Activated naive CD4-positive, alpha-beta T cell treated with anti-CD3 and anti-CD28 coated beads, Interleukin-2, amount 50 U/mL, for 24 hours (primary cell): ENCODE data around the gene ARCN1.

Experiments used
- H3K27ac Mint-ChIP-seq: one replicate; pipeline ENCODE4 v1.8.0; 2021; ENCODE audit warnings: mild to moderate bottlenecking, mixed read lengths
- H3K27me3 Mint-ChIP-seq: one replicate; pipeline ENCODE4 v1.8.0; 2021; ENCODE audit warnings: mixed read lengths
- H3K36me3 Mint-ChIP-seq: one replicate; pipeline ENCODE4 v1.8.0; 2021; ENCODE audit warnings: mixed read lengths
- H3K4me1 Mint-ChIP-seq: one replicate; pipeline ENCODE4 v1.8.0; 2021; ENCODE audit warnings: mixed read lengths
- H3K4me3 Mint-ChIP-seq: one replicate; pipeline ENCODE4 v1.8.0; 2021; ENCODE audit warnings: mild to moderate bottlenecking, mixed read lengths
- H3K9me3 Mint-ChIP-seq: one replicate; pipeline ENCODE4 v1.8.0; 2021; ENCODE audit warnings: mixed read lengths

Gene ARCN1

GRCh38 chr11:118633319-118633690 is 61.1 kb downstream of the ARCN1 start:
- Mint-ChIP-seq H3K27me3 (no peaks in the 10 kb centered on the region), H3K27ac (no peak overlapping the region), H3K9me3 (no peaks in the 10 kb centered on the region), H3K4me3 (no peak overlapping the region), H3K4me1 (no peaks in the 10 kb centered on the region), H3K36me3 (no peaks in the 10 kb centered on the region)

DNA sequence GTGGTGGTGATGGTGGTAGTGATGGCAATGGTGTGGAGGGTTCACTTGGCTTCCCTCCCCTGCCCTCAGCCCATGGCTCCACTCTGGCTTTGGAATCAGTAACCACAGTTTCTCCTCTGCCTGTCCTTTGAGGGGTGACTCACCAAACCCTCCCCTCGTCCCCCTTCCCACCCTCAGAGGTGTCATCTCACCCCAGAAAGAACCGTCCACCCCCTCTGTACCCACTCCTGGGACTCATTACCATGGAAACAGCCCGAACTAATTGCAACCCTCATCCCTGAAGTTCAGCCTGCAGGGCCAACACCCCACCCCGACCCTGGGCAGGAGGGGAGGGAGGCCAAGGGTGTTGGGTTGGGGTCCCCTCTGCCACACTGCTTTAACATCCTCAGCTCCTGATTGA is 61.8 kb downstream of the ARCN1 start:
- no peak overlapping the region for H3K4me3 Mint-ChIP-seq
- H3K9me3 Mint-ChIP-seq, result no peaks in the 10 kb centered on the region
- no peaks in the 10 kb centered on the region for H3K4me1 Mint-ChIP-seq
- no peaks in the 10 kb centered on the region for H3K27me3 Mint-ChIP-seq
- H3K27ac Mint-ChIP-seq, result no peak overlapping the region
- no peaks in the 10 kb centered on the region for H3K36me3 Mint-ChIP-seq

- H3K9me3 Mint-ChIP-seq, result no peaks in the 10 kb centered on the region
- H3K27me3 Mint-ChIP-seq, result no peaks in the 10 kb centered on the region
- no peaks in the 10 kb centered on the region for H3K36me3 Mint-ChIP-seq
- H3K27ac Mint-ChIP-seq, result no peak overlapping the region
- H3K4me3 Mint-ChIP-seq, result peak overlapping the region; percentile 4
- H3K4me1 Mint-ChIP-seq, result no peaks in the 10 kb centered on the region
Measured at GRCh38 chr11:118634431-118635236, 62.4 kb downstream of the ARCN1 start.

GRCh38 chr11:118635237-118635591 is 63.0 kb downstream of the ARCN1 start:
- H3K27me3 Mint-ChIP-seq, result no peaks in the 10 kb centered on the region

DNA sequence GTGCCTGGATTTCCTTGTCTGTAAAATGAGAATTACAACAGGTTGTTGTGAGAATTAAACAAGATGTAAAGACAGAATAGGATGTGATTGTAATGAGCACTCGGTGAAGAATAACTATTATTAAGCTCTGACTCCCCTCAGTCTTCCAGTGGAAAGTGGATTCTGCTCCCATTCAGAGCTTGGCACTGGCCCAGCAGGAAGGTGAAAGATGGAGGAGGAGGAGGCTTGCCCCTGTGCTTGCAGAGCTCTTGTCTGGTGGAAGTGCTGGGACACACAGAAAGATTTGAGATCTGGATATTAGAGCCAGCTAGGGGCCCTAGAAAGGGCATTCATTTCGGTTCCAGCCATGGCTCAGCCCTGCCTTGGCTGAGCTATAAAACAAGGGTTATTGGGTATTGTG is 63.4 kb downstream of the ARCN1 start:
- Mint-ChIP-seq H3K27ac (no peak overlapping the region), H3K4me1 (no peaks in the 10 kb centered on the region), H3K27me3 (no peaks in the 10 kb centered on the region), H3K36me3 (no peaks in the 10 kb centered on the region), H3K9me3 (no peaks in the 10 kb centered on the region), H3K4me3 (no peak overlapping the region)

More at GRCh38 chr11:118635237-118635591, 63.0 kb downstream of the ARCN1 start:
- no peak overlapping the region for H3K4me3 Mint-ChIP-seq
- H3K9me3 Mint-ChIP-seq, result no peaks in the 10 kb centered on the region
- no peaks in the 10 kb centered on the region for H3K4me1 Mint-ChIP-seq
- no peak overlapping the region for H3K27ac Mint-ChIP-seq
- H3K36me3 Mint-ChIP-seq, result no peaks in the 10 kb centered on the region

- Mint-ChIP-seq H3K4me1 (no peaks in the 10 kb centered on the region), H3K27ac (no peak overlapping the region), H3K36me3 (no peaks in the 10 kb centered on the region), H3K27me3 (no peaks in the 10 kb centered on the region), H3K4me3 (no peak overlapping the region), H3K9me3 (no peaks in the 10 kb centered on the region)
Measured at GRCh38 chr11:118636569-118637290, 64.5 kb downstream of the ARCN1 start.

- H3K9me3 Mint-ChIP-seq, result no peaks in the 10 kb centered on the region
- no peak overlapping the region for H3K27ac Mint-ChIP-seq
- H3K36me3 Mint-ChIP-seq, result no peaks in the 10 kb centered on the region
- no peaks in the 10 kb centered on the region for H3K4me1 Mint-ChIP-seq
- no peak overlapping the region for H3K4me3 Mint-ChIP-seq
- H3K27me3 Mint-ChIP-seq, result no peaks in the 10 kb centered on the region
Measured at GRCh38 chr11:118638726-118639125, 66.5 kb downstream of the ARCN1 start.

GRCh38 chr11:118639899-118640298 is 67.7 kb downstream of the ARCN1 start:
- Mint-ChIP-seq H3K27ac (no peak overlapping the region), H3K4me1 (no peaks in the 10 kb centered on the region), H3K9me3 (no peaks in the 10 kb centered on the region), H3K27me3 (no peaks in the 10 kb centered on the region), H3K4me3 (no peak overlapping the region), H3K36me3 (no peaks in the 10 kb centered on the region)

DNA sequence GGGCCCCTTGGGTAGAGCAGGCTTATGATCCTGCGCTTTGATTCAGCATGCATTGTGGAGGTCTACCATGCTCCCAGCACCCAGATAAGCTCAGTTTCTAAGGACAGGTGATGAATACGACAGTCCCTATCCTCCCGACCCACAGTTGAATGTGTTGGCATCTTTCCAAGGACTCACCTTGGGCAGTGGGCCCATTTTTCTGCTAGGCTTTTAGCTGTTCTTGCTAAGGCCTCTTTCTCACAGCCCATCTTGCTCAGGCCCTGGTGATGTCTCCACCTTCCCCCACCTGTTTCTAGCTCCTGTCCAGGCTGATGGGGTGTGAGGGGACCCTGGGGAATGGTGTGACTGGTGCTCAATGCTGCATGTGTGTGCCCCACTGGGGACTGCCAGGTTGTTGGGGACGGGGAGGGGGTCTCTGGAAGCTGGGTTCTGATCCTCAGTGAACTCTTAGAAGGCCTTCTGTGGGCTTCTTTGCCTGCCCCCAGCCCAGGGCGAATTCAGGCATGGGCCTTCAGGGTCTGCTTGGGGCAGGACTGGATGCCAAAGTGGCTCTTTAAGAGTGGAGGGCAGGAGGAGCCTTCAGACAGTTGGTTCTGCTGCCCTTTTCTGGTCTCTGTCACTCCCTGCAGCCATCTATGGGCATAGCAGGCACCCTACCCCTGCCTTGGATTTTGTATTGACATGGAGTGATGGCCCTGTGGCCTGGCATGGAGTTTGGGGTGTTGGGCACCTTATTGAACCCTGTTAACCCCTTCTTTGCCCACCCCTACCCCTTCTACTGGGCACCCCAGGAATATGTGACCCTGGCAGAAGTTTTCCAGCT is 68.3 kb downstream of the ARCN1 start:
- no peaks in the 10 kb centered on the region for H3K9me3 Mint-ChIP-seq
- H3K4me1 Mint-ChIP-seq, result no peaks in the 10 kb centered on the region
- no peak overlapping the region for H3K27ac Mint-ChIP-seq
- H3K4me3 Mint-ChIP-seq, result no peak overlapping the region
- H3K27me3 Mint-ChIP-seq, result no peaks in the 10 kb centered on the region
- no peaks in the 10 kb centered on the region for H3K36me3 Mint-ChIP-seq

GRCh38 chr11:118641397-118642019 is 69.3 kb downstream of the ARCN1 start:
- no peaks in the 10 kb centered on the region for H3K27me3 Mint-ChIP-seq
- H3K9me3 Mint-ChIP-seq, result no peaks in the 10 kb centered on the region
- H3K4me1 Mint-ChIP-seq, result no peaks in the 10 kb centered on the region
- H3K27ac Mint-ChIP-seq, result no peak overlapping the region
- H3K4me3 Mint-ChIP-seq, result no peak overlapping the region
- H3K36me3 Mint-ChIP-seq, result peaks cover 2% of the 10 kb centered on the region

- H3K4me1 Mint-ChIP-seq, result no peaks in the 10 kb centered on the region
- no peaks in the 10 kb centered on the region for H3K27me3 Mint-ChIP-seq
- H3K4me3 Mint-ChIP-seq, result no peak overlapping the region
- no peak overlapping the region for H3K27ac Mint-ChIP-seq
- H3K36me3 Mint-ChIP-seq, result peaks cover 2% of the 10 kb centered on the region
- H3K9me3 Mint-ChIP-seq, result no peaks in the 10 kb centered on the region
Measured at GRCh38 chr11:118643142-118643994, 71.2 kb downstream of the ARCN1 start.

DNA sequence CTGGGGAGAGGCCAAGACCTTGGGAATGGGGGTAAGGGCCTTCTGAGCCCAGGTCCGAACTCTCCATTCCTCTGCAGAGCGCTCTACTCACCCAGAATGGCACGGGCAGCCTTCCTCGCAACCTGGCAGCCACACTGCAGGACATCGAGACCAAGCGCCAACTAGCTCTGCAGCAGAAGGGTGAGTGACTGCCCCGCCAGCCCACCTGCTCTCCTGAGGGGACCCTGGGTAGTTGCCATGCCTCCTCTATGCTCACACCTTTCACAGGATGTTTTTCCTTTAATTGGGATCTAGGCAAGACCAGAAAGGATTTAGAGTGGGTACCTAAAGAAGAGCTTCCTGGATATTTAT is 71.8 kb downstream of the ARCN1 start:
- H3K27me3 Mint-ChIP-seq, result no peaks in the 10 kb centered on the region
- H3K4me1 Mint-ChIP-seq, result no peaks in the 10 kb centered on the region
- no peaks in the 10 kb centered on the region for H3K9me3 Mint-ChIP-seq
- no peak overlapping the region for H3K4me3 Mint-ChIP-seq
- H3K27ac Mint-ChIP-seq, result no peak overlapping the region
- peaks cover 3% of the 10 kb centered on the region for H3K36me3 Mint-ChIP-seq

GRCh38 chr11:118644496-118644895 is 72.3 kb downstream of the ARCN1 start:
- Mint-ChIP-seq H3K27ac (no peak overlapping the region), H3K9me3 (no peaks in the 10 kb centered on the region), H3K4me3 (no peak overlapping the region), H3K4me1 (no peaks in the 10 kb centered on the region), H3K27me3 (no peaks in the 10 kb centered on the region), H3K36me3 (peaks cover 3% of the 10 kb centered on the region)

DNA sequence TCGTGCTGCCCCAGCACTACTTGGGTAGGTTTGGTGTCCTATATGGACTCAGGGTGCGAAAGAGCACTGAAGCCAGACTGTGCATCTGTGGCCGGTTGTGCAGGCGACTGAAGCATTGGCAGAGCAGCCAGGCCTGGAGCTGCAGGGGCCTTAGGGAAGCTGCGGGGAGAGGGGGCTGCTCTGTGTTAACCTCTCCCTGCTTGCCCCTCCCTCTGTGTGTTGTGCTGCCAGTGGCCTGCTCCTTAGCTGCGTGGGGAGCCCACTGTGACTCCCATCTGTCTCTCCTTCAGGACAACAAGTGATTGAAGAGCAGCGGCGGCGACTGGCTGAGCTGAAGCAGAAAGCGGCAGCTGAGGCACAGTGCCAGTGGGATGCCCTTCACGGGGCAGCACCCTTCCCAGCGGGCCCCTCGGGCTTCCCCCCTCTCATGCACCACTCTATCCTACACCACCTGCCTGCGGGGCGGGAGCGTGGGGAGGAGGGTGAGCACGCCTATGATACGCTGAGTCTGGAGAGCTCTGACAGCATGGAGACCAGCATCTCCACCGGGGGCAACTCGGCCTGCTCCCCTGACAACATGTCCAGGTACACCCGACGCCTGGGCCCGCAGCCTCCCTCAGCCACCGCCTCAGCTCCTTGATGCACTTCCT is 73.0 kb downstream of the ARCN1 start:
- no peak overlapping the region for H3K4me3 Mint-ChIP-seq
- H3K27ac Mint-ChIP-seq, result no peak overlapping the region
- H3K36me3 Mint-ChIP-seq, result peaks cover 3% of the 10 kb centered on the region

More for the DNA sequence above, 73.0 kb downstream of the ARCN1 start:
- Mint-ChIP-seq H3K4me1 (no peaks in the 10 kb centered on the region), H3K9me3 (no peaks in the 10 kb centered on the region), H3K27me3 (no peaks in the 10 kb centered on the region)
